Skeletal muscle tissue (tissue), 4 donors: ENCODE measurements around the gene SCN5A. TPM values are rescaled to one million over a fixed set of nuclear protein-coding genes. Genes with fewer than 3 reads are reported as not detected.

Experiments
- H3K27ac ChIP-seq: one replicate; pipeline ENCODE4 v1.7.0; 2013; ENCODE audit warnings: mild to moderate bottlenecking, low read depth, low read length, inconsistent platforms
- H3K27me3 ChIP-seq, 3 donors: one replicate each; pipeline ENCODE4 v1.7.0; 2013; ENCODE audit warnings: low read length in 3 of 3; ENCODE audit not compliant: control insufficient read depth in 3 of 3, insufficient read depth in 3 of 3
- H3K36me3 ChIP-seq, 3 donors: one replicate each; pipeline ENCODE4 v1.7.0; 2013; ENCODE audit warnings: low read length in 3 of 3; ENCODE audit not compliant: control insufficient read depth in 3 of 3, insufficient read depth in 3 of 3
- H3K4me1 ChIP-seq, 3 donors: one replicate each; pipeline ENCODE4 v1.7.0; 2013; ENCODE audit warnings: low read length in 3 of 3, mild to moderate bottlenecking in 3 of 3; ENCODE audit not compliant: control insufficient read depth in 3 of 3, insufficient read depth in 3 of 3
- H3K4me3 ChIP-seq, 3 donors: one replicate each; pipeline ENCODE4 v1.7.0; 2013; ENCODE audit warnings: low read length in 3 of 3
- H3K9ac ChIP-seq, 3 donors: one replicate each; pipeline ENCODE4 v1.7.0; 2013; ENCODE audit warnings: low read length in 3 of 3, mild to moderate bottlenecking in 3 of 3, moderate library complexity in 2 of 3, low read depth in 1 of 3
- H3K9me3 ChIP-seq, 3 donors: one replicate each; pipeline ENCODE4 v1.7.0; 2013; ENCODE audit warnings: low read length in 3 of 3; ENCODE audit not compliant: control insufficient read depth in 3 of 3
- total RNA-seq: library from RNA; depleted of rRNA; stranded (reverse); fragments of >200 nt; gene quantifications from one replicate; pipeline ENCODE4 v1.2.3, GENCODE V29; 2014
- donor health status: Osteomylitis.

The SCN5A gene
- total RNA-seq, 1 donor from 2014 or later, result 1.6 TPM

- Histone ChIP-seq H3K4me1 (no peaks in the 10 kb centered on the region), H3K27me3 (no peaks in the 10 kb centered on the region), H3K4me3 (no peak overlapping the region), H3K9ac (no peak overlapping the region), H3K9me3 (no peaks in the 10 kb centered on the region), H3K27ac (no peak overlapping the region), H3K36me3 (no peaks in the 10 kb centered on the region)
Measured at GRCh38 chr3:38555926-38556325, 93.6 kb downstream of the SCN5A start.

GRCh38 chr3:38555149-38555840 lies 94.2 kb downstream of the SCN5A start:
- H3K9ac ChIP-seq, result no peak overlapping the region
- no peaks in the 10 kb centered on the region for H3K27me3 ChIP-seq
- H3K36me3 ChIP-seq, result no peaks in the 10 kb centered on the region

GRCh38 chr3:38554127-38554827 lies 95.2 kb downstream of the SCN5A start:
- Histone ChIP-seq H3K9ac (no peak overlapping the region), H3K9me3 (no peaks in the 10 kb centered on the region), H3K4me1 (no peaks in the 10 kb centered on the region), H3K27ac (no peak overlapping the region), H3K27me3 (no peaks in the 10 kb centered on the region), H3K4me3 (no peak overlapping the region), H3K36me3 (no peaks in the 10 kb centered on the region)

More at GRCh38 chr3:38555149-38555840, 94.2 kb downstream of the SCN5A start:
- Histone ChIP-seq H3K4me3 (no peak overlapping the region), H3K27ac (no peak overlapping the region), H3K9me3 (no peaks in the 10 kb centered on the region), H3K4me1 (no peaks in the 10 kb centered on the region)

GRCh38 chr3:38553071-38553470 lies 96.4 kb downstream of the SCN5A start:
- Histone ChIP-seq H3K36me3 (no peaks in the 10 kb centered on the region), H3K9me3 (no peaks in the 10 kb centered on the region), H3K27ac (no peak overlapping the region), H3K9ac (no peak overlapping the region), H3K27me3 (no peaks in the 10 kb centered on the region), H3K4me3 (no peak overlapping the region), H3K4me1 (peaks cover 4 to 6% (median 5%) of the 10 kb centered on the region in 3 donors)

- Histone ChIP-seq H3K4me1 (peaks cover 6 to 8% (median 8%) of the 10 kb centered on the region in 3 donors), H3K4me3 (no peak overlapping the region), H3K9ac (no peak overlapping the region), H3K27ac (no peak overlapping the region), H3K27me3 (no peaks in the 10 kb centered on the region), H3K9me3 (no peaks in the 10 kb centered on the region), H3K36me3 (no peaks in the 10 kb centered on the region)
Measured at GRCh38 chr3:38552364-38552763, 97.1 kb downstream of the SCN5A start.

GRCh38 chr3:38551026-38551832 lies 98.3 kb downstream of the SCN5A start:
- no peaks in the 10 kb centered on the region for H3K27me3 ChIP-seq
- no peaks in the 10 kb centered on the region for H3K36me3 ChIP-seq
- no peak overlapping the region for H3K27ac ChIP-seq
- H3K9me3 ChIP-seq, result no peaks in the 10 kb centered on the region
- no peak overlapping the region for H3K9ac ChIP-seq
- peaks cover 6 to 8% (median 8%) of the 10 kb centered on the region in 3 donors for H3K4me1 ChIP-seq
- no peak overlapping the region for H3K4me3 ChIP-seq

GRCh38 chr3:38549957-38550840 lies 99.3 kb downstream of the SCN5A start:
- peaks cover 6 to 8% (median 8%) of the 10 kb centered on the region in 3 donors for H3K4me1 ChIP-seq
- H3K9me3 ChIP-seq, result no peaks in the 10 kb centered on the region
- no peaks in the 10 kb centered on the region for H3K27me3 ChIP-seq
- H3K9ac ChIP-seq, result no peak overlapping the region
- H3K27ac ChIP-seq, result no peak overlapping the region
- H3K36me3 ChIP-seq, result no peaks in the 10 kb centered on the region
- no peak overlapping the region for H3K4me3 ChIP-seq

GRCh38 chr3:38549486-38549885 lies 100.0 kb downstream of the SCN5A start:
- no peak overlapping the region for H3K9ac ChIP-seq

GRCh38 chr3:38549082-38549481 lies 100.4 kb downstream of the SCN5A start:
- H3K9me3 ChIP-seq, result no peaks in the 10 kb centered on the region
- no peak overlapping the region for H3K9ac ChIP-seq
- no peak overlapping the region for H3K27ac ChIP-seq

More at GRCh38 chr3:38549486-38549885, 100.0 kb downstream of the SCN5A start:
- Histone ChIP-seq H3K36me3 (no peaks in the 10 kb centered on the region), H3K4me1 (peaks cover 8 to 12% (median 8%) of the 10 kb centered on the region in 3 donors), H3K4me3 (no peak overlapping the region), H3K9me3 (no peaks in the 10 kb centered on the region), H3K27me3 (no peaks in the 10 kb centered on the region), H3K27ac (no peak overlapping the region)

More at GRCh38 chr3:38549082-38549481, 100.4 kb downstream of the SCN5A start:
- Histone ChIP-seq H3K36me3 (no peaks in the 10 kb centered on the region), H3K27me3 (no peaks in the 10 kb centered on the region), H3K4me3 (no peak overlapping the region), H3K4me1 (peaks cover 8 to 14% (median 9%) of the 10 kb centered on the region in 3 donors)
